Adrenal gland (tissue), 5 donors: Measurements from ENCODE around the gene LIMS1.
"Not testable (repeated sequence)": the region's sequence is repeated elsewhere in the genome, so short reads cannot be mapped to it uniquely, and the experiment has no call there.

Source experiments
- CTCF ChIP-seq, 6 experiments: fragments of 450-650 bp in 4 of 6; fragments of 200-600 bp in 2 of 6; sonication (generic) in 1 of 6; IDR thresholded peaks; 1 replicate in 5 of 6; 2 replicates in 1 of 6; pipeline versions ENCODE4 v1.5.1 to v1.8.0; 2016 to 2021; ENCODE audit warnings: antibody characterized with exemption in 6 of 6, mild to moderate bottlenecking in 2 of 6, moderate library complexity in 1 of 6
- POLR2A ChIP-seq, 2 donors: fragments of 450-650 bp; IDR thresholded peaks; one replicate each; pipeline ENCODE4 v1.6.1; 2017; ENCODE audit warnings: antibody characterized with exemption in 2 of 2, mild to moderate bottlenecking in 2 of 2, moderate library complexity in 1 of 2
- donor health status: DM: no; HTN: no; CAD: no.

DNA sequence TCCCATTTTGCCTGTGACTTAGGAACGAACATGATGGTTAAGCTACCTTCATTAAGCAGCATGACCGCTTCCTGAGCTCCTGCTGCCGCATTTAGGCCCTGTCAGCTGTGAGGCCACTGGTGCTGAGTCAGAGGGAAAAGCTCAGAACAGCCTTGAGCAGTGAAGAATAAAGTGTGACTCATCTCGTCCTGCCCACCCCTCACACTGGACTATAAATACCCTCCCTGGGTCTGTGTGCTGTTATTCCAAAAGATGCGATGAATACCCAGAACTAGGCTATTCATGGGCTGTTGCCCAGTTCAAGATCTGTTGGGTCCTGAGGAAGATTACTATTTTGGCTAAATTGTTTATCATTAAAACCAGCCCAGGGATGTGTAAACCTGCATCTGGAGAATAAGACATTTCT is 127.9 kb downstream of the LIMS1 start:
- TF ChIP-seq CTCF (IDR thresholded peaks at IDR 0.05), result not testable (repeated sequence)
- peak in 1 of 2 donors; percentile 85 for TF ChIP-seq POLR2A (IDR thresholded peaks at IDR 0.05)
